Vagina (tissue), 2 donors: ENCODE results near the gene IL16. TPM values are rescaled to one million over a fixed set of nuclear protein-coding genes. Genes with fewer than 3 reads are reported as not detected.
A peak's percentile ranks its signal among the peaks of the same experiment; 100 is the strongest.

Experiments used
- DNase-seq, 2 donors: peaks; one replicate each; pipeline ENCODE4 v3.0.0-alpha.2; 2017; ENCODE audit errors: extremely low spot score in 2 of 2
- H3K27ac ChIP-seq: fragments of 200-600 bp; sonication (generic); one replicate; pipeline ENCODE4 v1.5.1; 2019
- H3K27me3 ChIP-seq: fragments of 200-600 bp; sonication (generic); one replicate; pipeline ENCODE4 v1.5.1; 2019
- H3K36me3 ChIP-seq, 2 donors: fragments of 200-600 bp; sonication (generic); one replicate each; pipeline ENCODE4 v1.5.1; 2017 to 2019
- H3K4me1 ChIP-seq: fragments of 200-600 bp; sonication (generic); one replicate; pipeline ENCODE4 v1.5.1; 2019
- H3K4me3 ChIP-seq, 2 donors: fragments of 200-600 bp; sonication (generic); 1 replicate in 1 of 2; 2 replicates in 1 of 2; pipeline ENCODE4 v1.5.1; 2016 to 2019
- H3K9me3 ChIP-seq: fragments of 200-600 bp; sonication (generic); one replicate; pipeline ENCODE4 v1.5.1; 2019
- POLR2A ChIP-seq, 2 donors: fragments of 450-650 bp; IDR thresholded peaks; one replicate each; pipeline ENCODE4 v1.6.1; 2017; ENCODE audit warnings: antibody characterized with exemption in 2 of 2, mild to moderate bottlenecking in 2 of 2, moderate library complexity in 2 of 2
- POLR2AphosphoS5 ChIP-seq, 2 donors: sonication (generic); formaldehyde crosslinking; IDR thresholded peaks; one replicate each; pipeline ENCODE4 v1.9.0; 2017; ENCODE audit warnings: antibody characterized with exemption in 2 of 2, mild to moderate bottlenecking in 2 of 2, low read depth in 1 of 2; ENCODE audit not compliant: insufficient read depth in 1 of 2
- intact Hi-C: fragments of 100-400 bp; cut with DNase I; formaldehyde crosslinking; loops from one replicate; pipeline ENCODE4 v1.15.1; 2023
- total RNA-seq: library from RNA; depleted of rRNA; stranded (reverse); fragments of >200 nt; gene quantifications from one replicate; pipeline ENCODE4 v1.2.3, GENCODE V29; 2016
- TF ChIP-seq, protein P1 (sequence below), 3 experiments: fragments of 450-650 bp in 2 of 3; fragments of 200-600 bp in 1 of 3; sonication (generic) in 1 of 3; IDR thresholded peaks; one replicate each; pipeline ENCODE4 v1.5.1; 2017 to 2019; ENCODE audit warnings: antibody characterized with exemption in 3 of 3, mild to moderate bottlenecking in 2 of 3, moderate library complexity in 2 of 3

The IL16 gene
- total RNA-seq, 1 donor from 2014 or later: 19.9 TPM

DNA sequence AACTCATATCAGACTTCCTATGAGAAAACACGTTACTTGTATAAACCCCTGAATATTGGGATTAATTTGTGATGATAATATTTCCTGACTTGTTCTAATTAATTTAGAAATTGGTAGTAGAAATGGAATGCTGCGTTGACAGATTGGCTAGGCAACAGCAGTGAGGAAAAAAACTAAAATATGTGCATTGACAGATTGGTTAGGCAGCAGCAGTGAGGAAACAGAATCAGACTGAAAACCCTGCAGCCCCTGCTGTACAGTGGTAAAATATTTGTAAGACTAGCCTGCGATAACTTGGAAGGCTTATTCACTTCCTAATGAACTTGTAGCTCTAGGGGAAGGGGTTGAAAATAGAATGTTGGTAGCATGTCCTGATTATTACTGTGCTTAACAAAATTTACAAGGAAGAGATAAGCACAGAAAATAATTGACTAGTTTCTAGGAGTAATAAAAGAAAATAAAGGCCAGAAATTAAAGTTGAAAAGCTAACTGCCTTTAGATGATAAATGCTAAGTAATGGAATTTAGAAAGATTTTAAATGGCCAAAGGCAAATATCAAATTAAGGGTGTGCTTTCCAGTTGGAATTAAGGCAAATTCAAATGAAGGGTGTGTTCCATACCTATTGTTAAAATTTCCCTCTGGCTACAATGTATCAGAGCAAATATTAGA, 29.9 kb upstream of the IL16 start:
- DNase-seq: no peak
- Histone ChIP-seq H3K4me1 (peaks cover 21% of the 10 kb centered on the region), H3K27me3 (no peaks in the 10 kb centered on the region), H3K9me3 (no peaks in the 10 kb centered on the region), H3K36me3 (no peaks in the 10 kb centered on the region), H3K27ac (peak overlapping the region; percentile 25), H3K4me3 (no peak overlapping the region)
- TF ChIP-seq POLR2A (IDR thresholded peaks at IDR 0.05) (no peak), POLR2AphosphoS5 (IDR thresholded peaks at IDR 0.05; ENCODE audit: insufficient read depth in 1 of 2, low read depth in 1 of 2) (no peak)
- TF ChIP-seq, protein P1, sequence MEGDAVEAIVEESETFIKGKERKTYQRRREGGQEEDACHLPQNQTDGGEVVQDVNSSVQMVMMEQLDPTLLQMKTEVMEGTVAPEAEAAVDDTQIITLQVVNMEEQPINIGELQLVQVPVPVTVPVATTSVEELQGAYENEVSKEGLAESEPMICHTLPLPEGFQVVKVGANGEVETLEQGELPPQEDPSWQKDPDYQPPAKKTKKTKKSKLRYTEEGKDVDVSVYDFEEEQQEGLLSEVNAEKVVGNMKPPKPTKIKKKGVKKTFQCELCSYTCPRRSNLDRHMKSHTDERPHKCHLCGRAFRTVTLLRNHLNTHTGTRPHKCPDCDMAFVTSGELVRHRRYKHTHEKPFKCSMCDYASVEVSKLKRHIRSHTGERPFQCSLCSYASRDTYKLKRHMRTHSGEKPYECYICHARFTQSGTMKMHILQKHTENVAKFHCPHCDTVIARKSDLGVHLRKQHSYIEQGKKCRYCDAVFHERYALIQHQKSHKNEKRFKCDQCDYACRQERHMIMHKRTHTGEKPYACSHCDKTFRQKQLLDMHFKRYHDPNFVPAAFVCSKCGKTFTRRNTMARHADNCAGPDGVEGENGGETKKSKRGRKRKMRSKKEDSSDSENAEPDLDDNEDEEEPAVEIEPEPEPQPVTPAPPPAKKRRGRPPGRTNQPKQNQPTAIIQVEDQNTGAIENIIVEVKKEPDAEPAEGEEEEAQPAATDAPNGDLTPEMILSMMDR (IDR thresholded peaks at IDR 0.05): no peak
- intact Hi-C loops: no loop called here

DNA sequence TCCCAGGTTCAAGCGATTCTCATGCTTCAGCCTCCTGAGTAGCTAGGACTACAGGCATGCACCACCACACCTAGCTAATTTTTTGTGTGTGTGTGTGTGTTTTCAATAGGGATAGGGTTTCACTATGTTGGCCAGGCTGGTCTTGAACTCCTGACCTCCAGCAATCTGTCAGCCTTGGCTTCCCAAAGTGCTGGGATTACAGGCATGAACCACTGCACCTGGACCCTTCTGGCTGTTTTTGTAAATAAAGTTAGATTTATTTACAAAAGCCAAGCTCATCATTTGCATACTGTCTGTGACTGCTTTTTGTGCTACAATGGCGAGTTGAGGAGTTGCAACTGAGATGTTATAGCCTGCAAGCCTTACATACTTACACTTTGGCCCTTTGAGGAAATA, 28.6 kb upstream of the IL16 start:
- intact Hi-C loops: no loop called here
- H3K4me3 ChIP-seq: no peak overlapping the region
- DNase-seq: no peak
- H3K27ac ChIP-seq: peak overlapping the region; percentile 46
- no peaks in the 10 kb centered on the region for H3K36me3 ChIP-seq
- no peaks in the 10 kb centered on the region for H3K27me3 ChIP-seq
- TF ChIP-seq POLR2AphosphoS5 (IDR thresholded peaks at IDR 0.05; ENCODE audit: insufficient read depth in 1 of 2, low read depth in 1 of 2) (no peak), POLR2A (IDR thresholded peaks at IDR 0.05) (no peak)
- TF ChIP-seq, protein P1 (IDR thresholded peaks at IDR 0.05): no peak
- H3K9me3 ChIP-seq: no peaks in the 10 kb centered on the region
- peaks cover 21% of the 10 kb centered on the region for H3K4me1 ChIP-seq

DNA sequence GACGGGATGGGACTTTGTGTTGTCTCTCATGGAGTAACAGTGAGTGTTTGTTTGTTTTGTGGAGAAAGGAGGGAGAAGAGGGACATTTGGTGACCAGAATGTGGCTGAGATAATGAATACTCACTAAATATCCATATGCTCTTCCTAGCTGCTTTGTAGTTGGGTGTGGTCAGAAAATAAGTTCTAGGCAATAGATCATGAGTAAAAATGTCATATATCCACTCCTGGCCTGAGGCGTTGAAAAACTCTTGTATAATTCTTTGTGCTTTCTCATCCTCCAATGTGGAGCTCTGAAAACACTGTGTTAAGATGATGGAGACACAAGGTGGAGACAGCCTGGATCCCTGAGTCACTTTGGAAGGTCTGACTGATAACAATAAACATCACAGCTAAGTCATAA, 28.0 kb upstream of the IL16 start:
- H3K36me3 ChIP-seq: no peaks in the 10 kb centered on the region
- intact Hi-C loops: no loop called here
- no peak overlapping the region for H3K4me3 ChIP-seq
- TF ChIP-seq POLR2AphosphoS5 (IDR thresholded peaks at IDR 0.05; ENCODE audit: insufficient read depth in 1 of 2, low read depth in 1 of 2) (no peak), POLR2A (IDR thresholded peaks at IDR 0.05) (no peak)
- TF ChIP-seq, protein P1 (IDR thresholded peaks at IDR 0.05): no peak
- H3K9me3 ChIP-seq: no peaks in the 10 kb centered on the region
- H3K27me3 ChIP-seq: no peaks in the 10 kb centered on the region
- no peak for DNase-seq
- peaks cover 21% of the 10 kb centered on the region for H3K4me1 ChIP-seq
- no peak overlapping the region for H3K27ac ChIP-seq

DNA sequence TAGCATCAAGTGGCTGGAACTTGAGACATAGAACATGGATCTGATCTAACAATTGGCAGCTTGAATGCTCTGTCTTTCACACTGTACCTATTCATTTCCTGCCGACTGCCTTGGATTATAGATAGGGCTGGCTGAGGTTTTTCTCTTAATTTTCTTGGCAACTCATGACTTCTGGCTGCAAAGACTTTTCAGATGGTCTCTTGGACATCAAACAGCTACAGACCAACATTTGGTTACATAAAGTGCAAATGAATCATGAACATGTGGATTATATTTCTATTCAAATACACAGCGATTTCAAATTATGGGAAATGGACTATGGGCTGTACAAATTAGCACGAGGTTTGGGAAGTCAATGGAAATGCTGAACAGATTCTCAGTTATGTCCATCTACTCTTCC, 26.2 kb upstream of the IL16 start:
- Histone ChIP-seq H3K4me3 (no peak overlapping the region), H3K4me1 (peaks cover 15% of the 10 kb centered on the region), H3K27me3 (no peaks in the 10 kb centered on the region), H3K9me3 (no peaks in the 10 kb centered on the region), H3K36me3 (no peaks in the 10 kb centered on the region), H3K27ac (peak overlapping the region; percentile 25)
- no peak for TF ChIP-seq POLR2AphosphoS5 (IDR thresholded peaks at IDR 0.05; ENCODE audit: insufficient read depth in 1 of 2, low read depth in 1 of 2)
- no peak for TF ChIP-seq POLR2A (IDR thresholded peaks at IDR 0.05)
- TF ChIP-seq, protein P1 (IDR thresholded peaks at IDR 0.05): no peak
- no peak for DNase-seq
- intact Hi-C loops: no loop called here

DNA sequence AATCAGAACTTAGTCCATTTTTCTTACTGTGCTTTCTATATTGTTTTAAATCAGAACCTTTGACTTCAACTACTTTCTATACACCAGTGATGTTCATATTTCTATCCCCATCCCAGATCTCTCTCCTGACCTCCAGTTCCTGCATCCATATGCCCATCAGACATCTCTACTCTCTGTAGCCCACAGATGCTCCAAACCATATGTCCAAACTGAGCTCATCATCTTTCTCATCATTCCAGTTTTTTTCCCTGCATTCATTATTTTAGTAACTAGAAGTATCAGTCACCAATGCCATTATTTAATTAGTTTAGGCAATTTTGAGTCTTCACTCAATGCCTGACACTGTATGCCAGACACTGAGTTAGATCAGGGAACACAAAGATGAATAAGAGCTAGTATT, 25.4 kb upstream of the IL16 start:
- TF ChIP-seq POLR2A (IDR thresholded peaks at IDR 0.05) (no peak), POLR2AphosphoS5 (IDR thresholded peaks at IDR 0.05; ENCODE audit: insufficient read depth in 1 of 2, low read depth in 1 of 2) (no peak)
- TF ChIP-seq, protein P1 (IDR thresholded peaks at IDR 0.05): no peak
- no peak for DNase-seq
- H3K4me1 ChIP-seq: peaks cover 20% of the 10 kb centered on the region
- H3K27me3 ChIP-seq: no peaks in the 10 kb centered on the region
- no peak overlapping the region for H3K4me3 ChIP-seq
- H3K27ac ChIP-seq: peak overlapping the region; percentile 25
- intact Hi-C loops: no loop called here
- H3K36me3 ChIP-seq: no peaks in the 10 kb centered on the region
- H3K9me3 ChIP-seq: no peaks in the 10 kb centered on the region
